Measurements from ENCODE around the gene YJEFN3. TPM values are rescaled to one million over a fixed set of nuclear protein-coding genes. Genes with fewer than 3 reads are reported as not detected.

The YJEFN3 gene
- total and polyA plus RNA-seq, 10 of the 15 experiments (the other 5 are each of a cell fraction or from before 2014, with no cell fraction given) = 0.05 to 6.9 (median 3.5) TPM

DNA sequence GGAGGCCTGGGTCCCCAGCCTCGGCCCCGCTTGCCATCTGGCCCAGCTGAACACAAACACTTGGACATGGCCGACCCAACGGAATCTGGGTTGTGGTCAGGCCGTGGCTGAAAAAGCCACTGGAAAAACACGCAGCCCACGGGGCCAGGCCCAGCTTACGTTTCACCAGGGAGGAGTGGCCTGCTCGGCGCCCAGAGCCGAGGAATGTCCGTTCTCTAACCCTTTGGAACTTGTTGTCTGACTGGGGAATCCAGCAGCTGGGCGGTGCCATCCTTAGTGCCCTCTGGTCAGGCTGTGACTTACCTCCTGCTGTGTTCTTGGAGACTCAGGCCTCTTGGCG lies 23.1 kb downstream of the YJEFN3 start:
- Histone ChIP-seq H3K27ac (ENCODE audit: control insufficient read depth, insufficient read depth) (no peak overlapping the region), H3K4me3 (no peak overlapping the region), H3K79me2 (ENCODE audit: control insufficient read depth, insufficient read depth, low read length) (no peaks in the 10 kb centered on the region), H3K9ac (ENCODE audit: control insufficient read depth, insufficient read depth, low read length) (no peak overlapping the region), H3K9me3 (replicated peaks; ENCODE audit: control insufficient read depth, insufficient read depth, low read length) (no peaks in the 10 kb centered on the region), H3K4me1 (ENCODE audit: control insufficient read depth, insufficient read depth, low read length) (no peaks in the 10 kb centered on the region), H3K4me2 (ENCODE audit: control insufficient read depth, insufficient read depth) (no peak overlapping the region), H4K20me1 (ENCODE audit: control insufficient read depth, insufficient read depth) (no peaks in the 10 kb centered on the region), H3K27me3 (replicated peaks in 1 of 2; ENCODE audit: control insufficient read depth in 2 of 2, insufficient read depth in 2 of 2, low read length in 1 of 2) (no peaks in the 10 kb centered on the region), H2AFZ (ENCODE audit: control insufficient read depth, low read depth, low read length) (no peak overlapping the region), H3K36me3 (ENCODE audit: control insufficient read depth in 2 of 2, insufficient read depth in 2 of 2, low read length in 1 of 2) (no peaks in the 10 kb centered on the region)
- CTCF ChIA-PET = interaction anchor here (1.1 to 7.2 kb wide), 5 partner anchors 9 to 93 kb away, joined by 3 to 50 read pairs (median 5); no protein-coding TSS in a partner anchor
- 56% methylated on average over 14 of the region's 14 CpGs for WGBS (ENCODE audit: insufficient coverage, insufficient replicate concordance, low lambda C conversion rate, missing lambda C conversion rate)
- SMC1A ChIA-PET (ENCODE audit: uncharacterized antibody, unreplicated experiment) = interaction anchor here (0.7 to 0.8 kb wide), 2 partner anchors 19 to 40 kb away, joined by 4 read pairs; no protein-coding TSS in a partner anchor
- intact Hi-C loops (cut with micrococcal nuclease; ENCODE audit: unreplicated experiment) = no loop called here
- no peak for ATAC-seq
- RAD21 ChIA-PET (ENCODE audit: unreplicated experiment) = no interaction called here
- POLR2A ChIA-PET = interaction anchor here (1.1 kb wide), 1 partner anchor 8 kb away, joined by 3 read pairs; no protein-coding TSS in a partner anchor
- no TSS peak for BruUV-seq (replicated peaks)
- TF ChIP-seq NRF1 (conservative IDR thresholded peaks at IDR 0.05; ENCODE audit: low read depth, low read length) (no peak), CBFB (IDR thresholded peaks at IDR 0.05; ENCODE audit: low read depth) (no peak), KLF5 (IDR thresholded peaks at IDR 0.05; ENCODE audit: partially characterized antibody) (no peak), NBN (IDR thresholded peaks at IDR 0.05) (no peak), SPI1 (IDR thresholded peaks at IDR 0.05; ENCODE audit: borderline replicate concordance, insufficient read depth, low read depth, low read length) (no peak), CEBPB (IDR thresholded peaks at IDR 0.05; ENCODE audit: borderline replicate concordance in 1 of 2, low read depth in 2 of 2, low read length in 2 of 2) (no peak)
- TF ChIP-seq, protein P1, sequence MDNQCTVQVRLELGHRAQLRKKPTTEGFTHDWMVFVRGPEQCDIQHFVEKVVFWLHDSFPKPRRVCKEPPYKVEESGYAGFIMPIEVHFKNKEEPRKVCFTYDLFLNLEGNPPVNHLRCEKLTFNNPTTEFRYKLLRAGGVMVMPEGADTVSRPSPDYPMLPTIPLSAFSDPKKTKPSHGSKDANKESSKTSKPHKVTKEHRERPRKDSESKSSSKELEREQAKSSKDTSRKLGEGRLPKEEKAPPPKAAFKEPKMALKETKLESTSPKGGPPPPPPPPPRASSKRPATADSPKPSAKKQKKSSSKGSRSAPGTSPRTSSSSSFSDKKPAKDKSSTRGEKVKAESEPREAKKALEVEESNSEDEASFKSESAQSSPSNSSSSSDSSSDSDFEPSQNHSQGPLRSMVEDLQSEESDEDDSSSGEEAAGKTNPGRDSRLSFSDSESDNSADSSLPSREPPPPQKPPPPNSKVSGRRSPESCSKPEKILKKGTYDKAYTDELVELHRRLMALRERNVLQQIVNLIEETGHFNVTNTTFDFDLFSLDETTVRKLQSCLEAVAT (IDR thresholded peaks at IDR 0.05) = no peak
- TF ChIP-seq, protein P2, sequence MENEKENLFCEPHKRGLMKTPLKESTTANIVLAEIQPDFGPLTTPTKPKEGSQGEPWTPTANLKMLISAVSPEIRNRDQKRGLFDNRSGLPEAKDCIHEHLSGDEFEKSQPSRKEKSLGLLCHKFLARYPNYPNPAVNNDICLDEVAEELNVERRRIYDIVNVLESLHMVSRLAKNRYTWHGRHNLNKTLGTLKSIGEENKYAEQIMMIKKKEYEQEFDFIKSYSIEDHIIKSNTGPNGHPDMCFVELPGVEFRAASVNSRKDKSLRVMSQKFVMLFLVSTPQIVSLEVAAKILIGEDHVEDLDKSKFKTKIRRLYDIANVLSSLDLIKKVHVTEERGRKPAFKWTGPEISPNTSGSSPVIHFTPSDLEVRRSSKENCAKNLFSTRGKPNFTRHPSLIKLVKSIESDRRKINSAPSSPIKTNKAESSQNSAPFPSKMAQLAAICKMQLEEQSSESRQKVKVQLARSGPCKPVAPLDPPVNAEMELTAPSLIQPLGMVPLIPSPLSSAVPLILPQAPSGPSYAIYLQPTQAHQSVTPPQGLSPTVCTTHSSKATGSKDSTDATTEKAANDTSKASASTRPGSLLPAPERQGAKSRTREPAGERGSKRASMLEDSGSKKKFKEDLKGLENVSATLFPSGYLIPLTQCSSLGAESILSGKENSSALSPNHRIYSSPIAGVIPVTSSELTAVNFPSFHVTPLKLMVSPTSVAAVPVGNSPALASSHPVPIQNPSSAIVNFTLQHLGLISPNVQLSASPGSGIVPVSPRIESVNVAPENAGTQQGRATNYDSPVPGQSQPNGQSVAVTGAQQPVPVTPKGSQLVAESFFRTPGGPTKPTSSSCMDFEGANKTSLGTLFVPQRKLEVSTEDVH (IDR thresholded peaks at IDR 0.05; ENCODE audit: low read depth, partially characterized antibody) = no peak
- no peak for DNase-seq (ENCODE audit: low read depth, low spot score)
- in situ Hi-C loops (cut with MboI) = no loop called here
- FAIRE-seq = no peak

Data from GM12878 (cell line).